ENCODE data around the gene UBA6.

The UBA6 gene

DNA sequence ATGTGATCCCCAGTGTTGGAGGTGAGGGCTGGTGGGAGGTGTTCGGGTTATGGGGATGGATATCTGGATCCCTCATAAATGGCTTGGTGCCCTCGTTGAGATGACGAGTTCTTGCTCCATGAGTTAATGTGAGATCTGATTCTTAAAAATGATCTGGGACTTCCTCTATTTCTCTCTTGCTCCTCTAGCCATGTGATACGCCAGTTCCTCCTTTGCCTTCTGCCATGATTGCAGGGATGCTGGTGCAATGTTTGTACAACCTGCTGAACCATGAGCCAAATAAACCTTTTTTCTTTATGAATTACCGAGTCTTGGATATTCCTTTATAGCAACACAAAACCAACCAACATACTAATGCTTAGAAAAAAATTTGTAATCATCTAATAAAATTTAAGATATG is 85.8 kb downstream of the UBA6 start:
- no peak overlapping the region for H3K4me3 ChIP-seq (ENCODE audit: low read depth, low read length)
- H3K9me3 ChIP-seq: no peaks in the 10 kb centered on the region; the same call in 1 of the 2 replicates
- no peaks in the 10 kb centered on the region for H3K27me3 ChIP-seq
- H3K36me3 ChIP-seq: peaks cover under 1% of the 10 kb centered on the region; the same call in 1 of the 2 replicates
- H3K4me1 ChIP-seq: no peaks in the 10 kb centered on the region
- no peak for DNase-seq
- TF ChIP-seq, protein P1, sequence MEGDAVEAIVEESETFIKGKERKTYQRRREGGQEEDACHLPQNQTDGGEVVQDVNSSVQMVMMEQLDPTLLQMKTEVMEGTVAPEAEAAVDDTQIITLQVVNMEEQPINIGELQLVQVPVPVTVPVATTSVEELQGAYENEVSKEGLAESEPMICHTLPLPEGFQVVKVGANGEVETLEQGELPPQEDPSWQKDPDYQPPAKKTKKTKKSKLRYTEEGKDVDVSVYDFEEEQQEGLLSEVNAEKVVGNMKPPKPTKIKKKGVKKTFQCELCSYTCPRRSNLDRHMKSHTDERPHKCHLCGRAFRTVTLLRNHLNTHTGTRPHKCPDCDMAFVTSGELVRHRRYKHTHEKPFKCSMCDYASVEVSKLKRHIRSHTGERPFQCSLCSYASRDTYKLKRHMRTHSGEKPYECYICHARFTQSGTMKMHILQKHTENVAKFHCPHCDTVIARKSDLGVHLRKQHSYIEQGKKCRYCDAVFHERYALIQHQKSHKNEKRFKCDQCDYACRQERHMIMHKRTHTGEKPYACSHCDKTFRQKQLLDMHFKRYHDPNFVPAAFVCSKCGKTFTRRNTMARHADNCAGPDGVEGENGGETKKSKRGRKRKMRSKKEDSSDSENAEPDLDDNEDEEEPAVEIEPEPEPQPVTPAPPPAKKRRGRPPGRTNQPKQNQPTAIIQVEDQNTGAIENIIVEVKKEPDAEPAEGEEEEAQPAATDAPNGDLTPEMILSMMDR (IDR thresholded peaks at IDR 0.05; ENCODE audit: low read depth, low read length): no peak

- Histone ChIP-seq H3K4me1 (no peaks in the 10 kb centered on the region), H3K36me3 (no peaks in the 10 kb centered on the region), H3K9me3 (no peaks in the 10 kb centered on the region; the same call in 1 of the 2 replicates), H3K4me3 (ENCODE audit: low read depth, low read length) (no peak overlapping the region), H3K27me3 (no peaks in the 10 kb centered on the region)
- no peak for DNase-seq
- TF ChIP-seq, protein P1 (IDR thresholded peaks at IDR 0.05; ENCODE audit: low read depth, low read length): no peak
Observed at GRCh38 chr4:67614186-67614585, 86.8 kb downstream of the UBA6 start.

DNA sequence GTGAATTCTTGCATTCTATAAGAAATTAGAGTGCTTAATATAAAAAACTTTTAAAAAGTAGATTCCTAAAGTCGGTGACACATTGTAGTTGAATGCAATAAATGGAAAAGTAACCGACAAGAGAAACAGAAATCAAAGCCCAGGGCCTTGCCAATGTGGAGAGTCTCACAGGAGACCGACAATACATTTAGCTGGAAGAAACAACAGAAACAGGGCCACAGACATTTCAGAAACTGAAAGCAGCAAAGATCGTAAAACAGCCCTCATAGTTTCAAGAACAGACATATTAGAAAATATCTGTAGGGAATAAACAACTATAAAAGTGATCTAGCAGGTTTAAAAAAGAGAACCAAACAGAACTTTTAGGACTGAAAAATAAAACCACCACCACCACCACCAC is 92.9 kb downstream of the UBA6 start:
- TF ChIP-seq, protein P1 (IDR thresholded peaks at IDR 0.05; ENCODE audit: low read depth, low read length): no peak
- Histone ChIP-seq H3K4me1 (no peaks in the 10 kb centered on the region), H3K36me3 (no peaks in the 10 kb centered on the region)

GRCh38 chr4:67604749-67605148 is 96.2 kb downstream of the UBA6 start:
- Histone ChIP-seq H3K4me3 (ENCODE audit: low read depth, low read length) (no peak overlapping the region), H3K36me3 (no peaks in the 10 kb centered on the region), H3K9me3 (no peaks in the 10 kb centered on the region), H3K4me1 (no peaks in the 10 kb centered on the region), H3K27me3 (no peaks in the 10 kb centered on the region)
- DNase-seq: no peak
- TF ChIP-seq, protein P1 (IDR thresholded peaks at IDR 0.05; ENCODE audit: low read depth, low read length): no peak

More for the DNA sequence above, 92.9 kb downstream of the UBA6 start:
- Histone ChIP-seq H3K4me3 (ENCODE audit: low read depth, low read length) (no peak overlapping the region), H3K9me3 (no peaks in the 10 kb centered on the region), H3K27me3 (no peaks in the 10 kb centered on the region)
- DNase-seq: no peak

DNA sequence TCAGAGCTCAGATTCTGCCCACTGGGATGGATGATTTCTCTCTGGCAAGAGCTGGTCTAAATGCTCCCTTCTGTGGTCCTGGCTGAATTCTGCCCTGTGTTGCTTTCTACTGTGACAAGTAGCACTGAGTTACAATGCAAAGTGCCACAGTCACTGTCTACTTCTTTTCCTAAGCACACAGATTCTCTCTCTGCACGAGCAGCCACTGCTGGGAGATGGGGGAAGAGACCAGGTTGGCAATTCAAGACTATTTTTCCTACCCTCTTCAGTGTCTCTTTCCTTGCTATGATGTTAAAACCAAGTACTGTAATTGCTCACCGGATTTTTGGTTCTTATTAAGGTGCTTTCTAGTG is 97.0 kb downstream of the UBA6 start:
- DNase-seq: no peak

GRCh38 chr4:67603310-67604028 is 97.5 kb downstream of the UBA6 start:
- H3K9me3 ChIP-seq: no peaks in the 10 kb centered on the region
- H3K36me3 ChIP-seq: no peaks in the 10 kb centered on the region
- DNase-seq: no peak
- no peak overlapping the region for H3K4me3 ChIP-seq (ENCODE audit: low read depth, low read length)
- no peaks in the 10 kb centered on the region for H3K27me3 ChIP-seq
- TF ChIP-seq, protein P1 (IDR thresholded peaks at IDR 0.05; ENCODE audit: low read depth, low read length): no peak
- no peaks in the 10 kb centered on the region for H3K4me1 ChIP-seq

More for the DNA sequence above, 97.0 kb downstream of the UBA6 start:
- no peak overlapping the region for H3K4me3 ChIP-seq (ENCODE audit: low read depth, low read length)
- TF ChIP-seq, protein P1 (IDR thresholded peaks at IDR 0.05; ENCODE audit: low read depth, low read length): no peak
- no peaks in the 10 kb centered on the region for H3K9me3 ChIP-seq
- no peaks in the 10 kb centered on the region for H3K4me1 ChIP-seq
- no peaks in the 10 kb centered on the region for H3K27me3 ChIP-seq
- H3K36me3 ChIP-seq: no peaks in the 10 kb centered on the region

All from BE2C (cell line).